H1 (cell line): ENCODE results near the gene CEP250. TPM values are rescaled to one million over a fixed set of nuclear protein-coding genes. Genes with fewer than 3 reads are reported as not detected.
"Not testable (repeated sequence)": the region's sequence is repeated elsewhere in the genome, so short reads cannot be mapped to it uniquely, and the experiment has no call there.

Experiments used
- CTCF ChIA-PET: fragments of 300-600 bp; sonication (Branson Sonifier 250); formaldehyde crosslinking; loops from one replicate; lab custom pipeline; 2021; ENCODE audit not compliant: partially characterized antibody; lab: Charles Lee
- POLR2A ChIA-PET: fragments of 300-600 bp; sonication (Branson Sonifier 250); formaldehyde crosslinking; loops from one replicate; lab custom pipeline; 2021; ENCODE audit warnings: inconsistent platforms; ENCODE audit not compliant: partially characterized antibody; lab: Charles Lee
- DNase-seq, 2 experiments: peaks; one replicate each; pipeline versions ENCODE4 v3.0.0 to v3.0.0-alpha.2; 2010 to 2022; ENCODE audit warnings: low spot score in 2 of 2, low read depth in 1 of 2, mixed read lengths in 1 of 2
- FAIRE-seq: peaks from 2 replicates; lab custom pipeline; 2011; peaks lifted over from hg19 to GRCh38; lab: Jason Lieb, UNC
- H2AFZ ChIP-seq: 2 replicates; pipeline ENCODE4 v1.8.1; 2012; ENCODE audit warnings: low read length, inconsistent platforms
- H2AK5ac ChIP-seq: 2 replicates; pipeline ENCODE4 v1.6.1; 2013; ENCODE audit warnings: low read depth, low read length
- H2BK120ac ChIP-seq: replicated peaks from 2 replicates; pipeline ENCODE3; 2013; ENCODE audit warnings: low read depth, low read length, inconsistent platforms
- H2BK12ac ChIP-seq: 2 replicates; pipeline ENCODE4 v1.6.1; 2013; ENCODE audit warnings: low read depth, low read length
- H2BK15ac ChIP-seq: 2 replicates; pipeline ENCODE4 v1.6.1; 2013; ENCODE audit warnings: low read length
- H2BK20ac ChIP-seq: 2 replicates; pipeline ENCODE4 v1.6.1; 2013; ENCODE audit warnings: low read length
- H2BK5ac ChIP-seq: 2 replicates; pipeline ENCODE4 v1.6.1; 2013; ENCODE audit warnings: low read depth, low read length
- H3K14ac ChIP-seq: 2 replicates; pipeline ENCODE4 v1.6.1; 2013; ENCODE audit warnings: inconsistent platforms; ENCODE audit not compliant: insufficient read length
- H3K18ac ChIP-seq: 2 replicates; pipeline ENCODE4 v1.6.1; 2013; ENCODE audit warnings: low read length; ENCODE audit errors: extremely low read depth
- H3K23ac ChIP-seq: 2 replicates; pipeline ENCODE4 v1.6.1; 2013; ENCODE audit warnings: inconsistent platforms; ENCODE audit not compliant: insufficient read length
- H3K23me2 ChIP-seq: 2 replicates; pipeline ENCODE4 v1.6.1; 2013; ENCODE audit warnings: low read depth, low read length
- H3K27ac ChIP-seq: 2 replicates; pipeline ENCODE4 v1.6.1; 2011; ENCODE audit warnings: low read depth, low read length, inconsistent platforms
- H3K27me3 ChIP-seq, 4 experiments: replicated peaks in 1 of 4; 1 replicate in 1 of 4; 2 replicates in 3 of 4; pipeline versions ENCODE4 v1.6.1 to v1.8.1; 2011 to 2013; ENCODE audit warnings: low read length in 3 of 4, mild to moderate bottlenecking in 3 of 4, inconsistent platforms in 2 of 4, mixed read lengths in 2 of 4, moderate library complexity in 1 of 4; ENCODE audit not compliant: control insufficient read depth in 3 of 4, insufficient read depth in 3 of 4; ENCODE audit errors: extremely low read depth in 1 of 4
- H3K36me3 ChIP-seq, 4 experiments: 2 replicates each; pipeline versions ENCODE4 v1.6.1 to v1.8.1; 2011 to 2013; ENCODE audit warnings: mild to moderate bottlenecking in 4 of 4, low read length in 3 of 4, moderate library complexity in 2 of 4, control low read depth in 1 of 4, inconsistent platforms in 1 of 4; ENCODE audit not compliant: insufficient read depth in 4 of 4, control insufficient read depth in 2 of 4
- H3K4ac ChIP-seq: replicated peaks from 2 replicates; pipeline ENCODE3; 2013; ENCODE audit warnings: low read length, low read depth, mixed read lengths, inconsistent platforms; ENCODE audit not compliant: insufficient read length
- H3K4me1 ChIP-seq, 4 experiments: replicated peaks in 1 of 4; 1 replicate in 1 of 4; 2 replicates in 3 of 4; pipeline versions ENCODE4 v1.6.1 to v1.8.1; 2011 to 2013; ENCODE audit warnings: low read length in 3 of 4, inconsistent platforms in 2 of 4, mixed read lengths in 1 of 4; ENCODE audit not compliant: insufficient read depth in 4 of 4, control insufficient read depth in 3 of 4
- H3K4me2 ChIP-seq, 2 experiments: 2 replicates each; pipeline versions ENCODE4 v1.6.1 to v1.8.1; 2011 to 2013; ENCODE audit warnings: low read depth in 2 of 2, low read length in 2 of 2, control low read depth in 1 of 2, inconsistent platforms in 1 of 2, mild to moderate bottlenecking in 1 of 2; ENCODE audit not compliant: insufficient read depth in 1 of 2
- H3K4me3 ChIP-seq, 4 experiments: fragments of 200-600, 300-600 bp in 1 of 4; sonication (generic), shearing (Covaris generic), sonication (Bioruptor Twin) in 1 of 4; 2 replicates each; pipeline versions ENCODE4 v1.5.1 to v1.8.1; 2011 to 2016; ENCODE audit warnings: low read length in 4 of 4, low read depth in 3 of 4, control low read depth in 2 of 4, inconsistent platforms in 2 of 4, mild to moderate bottlenecking in 2 of 4, mixed read lengths in 1 of 4, moderate library complexity in 1 of 4; ENCODE audit not compliant: insufficient read depth in 2 of 4; ENCODE audit errors: extremely low read depth in 1 of 4
- H3K56ac ChIP-seq: replicated peaks from 2 replicates; pipeline ENCODE3; 2013; ENCODE audit warnings: low read depth, mild to moderate bottlenecking, mixed read lengths, low read length, inconsistent platforms; ENCODE audit not compliant: insufficient read length
- H3K79me1 ChIP-seq: 2 replicates; pipeline ENCODE4 v1.6.1; 2013; ENCODE audit warnings: low read depth, low read length, control low read depth
- H3K79me2 ChIP-seq, 2 experiments: 2 replicates each; pipeline versions ENCODE4 v1.6.1 to v1.8.1; 2012 to 2013; ENCODE audit warnings: low read length in 2 of 2, mild to moderate bottlenecking in 2 of 2, inconsistent platforms in 1 of 2; ENCODE audit not compliant: insufficient read depth in 2 of 2, control insufficient read depth in 1 of 2
- H3K9ac ChIP-seq, 4 experiments: replicated peaks in 1 of 4; 1 replicate in 1 of 4; 2 replicates in 3 of 4; pipeline versions ENCODE4 v1.6.1 to v1.8.1; 2011 to 2013; ENCODE audit warnings: low read depth in 3 of 4, low read length in 3 of 4, control low read depth in 2 of 4, mild to moderate bottlenecking in 2 of 4, moderate library complexity in 2 of 4, inconsistent platforms in 1 of 4; ENCODE audit errors: extremely low read depth in 1 of 4
- H3K9me3 ChIP-seq, 2 experiments: 2 replicates each; pipeline versions ENCODE4 v1.6.1 to v1.8.1; 2012 to 2013; ENCODE audit warnings: mild to moderate bottlenecking in 2 of 2, moderate library complexity in 2 of 2, control low read depth in 1 of 2, inconsistent platforms in 1 of 2, low read depth in 1 of 2, low read length in 1 of 2, mixed read lengths in 1 of 2; ENCODE audit not compliant: insufficient read depth in 2 of 2
- H4K20me1 ChIP-seq, 2 experiments: replicated peaks in 1 of 2; 2 replicates each; pipeline versions ENCODE3 to v1.8.1; 2011 to 2013; ENCODE audit warnings: inconsistent platforms in 2 of 2, low read length in 2 of 2, mild to moderate bottlenecking in 1 of 2; ENCODE audit not compliant: insufficient read depth in 2 of 2, control insufficient read depth in 1 of 2
- H4K5ac ChIP-seq: 2 replicates; pipeline ENCODE4 v1.6.1; 2013; ENCODE audit warnings: low read length, low read depth, mixed read lengths, inconsistent platforms; ENCODE audit not compliant: insufficient read length
- H4K8ac ChIP-seq: 2 replicates; pipeline ENCODE4 v1.8.0; 2013; ENCODE audit warnings: mild to moderate bottlenecking, moderate library complexity, low read length, inconsistent platforms; ENCODE audit not compliant: insufficient read depth; ENCODE audit errors: extremely low read depth
- H4K91ac ChIP-seq: replicated peaks from 2 replicates; pipeline ENCODE3; 2013; ENCODE audit warnings: low read length, mixed read lengths, inconsistent platforms; ENCODE audit not compliant: insufficient read length
- WGBS, 2 experiments: shearing (Covaris generic) in 1 of 2; methylation state at CpG; one replicate each; pipeline versions ENCODE4 v1.1.6 to v1.1.7; 2013 to 2015; ENCODE audit warnings: low lambda C conversion rate in 2 of 2, mixed read lengths in 2 of 2, inconsistent platforms in 1 of 2, low coverage in 1 of 2, missing lambda C conversion rate in 1 of 2; ENCODE audit not compliant: insufficient replicate concordance in 2 of 2, insufficient coverage in 1 of 2, insufficient read length in 1 of 2; ENCODE audit errors: extremely low coverage in 1 of 2, missing lambda C conversion rate in 1 of 2; 5-methylcytosine and 5-hydroxymethylcytosine counted together
- polyA plus RNA-seq, 7 experiments: library from polyadenylated mRNA; depleted of rRNA in 3 of 7; stranded (reverse) in 5 of 7; unstranded in 2 of 7; fragments of >200 nt in 5 of 7; fragments of 200-250 nt in 2 of 7; gene quantifications; 1 replicate in 5 of 7; 2 replicates in 1 of 7; 4 replicates in 1 of 7; pipeline versions ENCODE4 v1.2.1 to v1.2.3, GENCODE V29; 2011 to 2013; ENCODE audit warnings: missing spikeins in 2 of 7, mixed read lengths in 2 of 7
- total RNA-seq: library from RNA; stranded (reverse); fragmentation: NEBNext Ultra II Directional; extraction: Animal tissue kit (Norgen Biotek cat#: 25700); gene quantifications from 2 replicates; pipeline ENCODE4 v1.2.1, GENCODE V29; 2021

Gene CEP250
- total and polyA plus RNA-seq, 2 of the 8 experiments (the other 6 are each of a cell fraction or from before 2014, with no cell fraction given): 2.6 to 33.7 TPM

DNA sequence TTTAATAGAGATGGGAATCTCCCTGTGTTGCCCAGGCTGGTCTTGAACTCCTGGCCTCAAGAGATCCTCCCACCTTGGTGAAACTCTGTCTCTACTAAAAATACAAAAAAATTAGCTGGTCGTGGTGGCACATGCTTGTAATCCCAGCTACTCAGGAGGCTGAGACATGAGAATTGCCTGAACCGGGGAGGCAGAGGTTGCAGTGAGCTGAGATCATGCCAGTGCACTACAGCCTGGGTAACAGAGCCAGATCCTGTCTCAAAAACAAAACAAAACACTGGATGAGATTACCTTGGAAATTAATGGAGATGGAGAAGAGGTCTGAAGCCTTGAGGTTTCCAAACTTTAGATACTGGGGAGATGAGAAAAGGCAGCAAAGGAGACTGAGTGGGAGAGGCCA lies 2.1 kb downstream of the CEP250 start:
- H4K5ac ChIP-seq, H3K18ac ChIP-seq, H2AK5ac ChIP-seq, H3K79me1 ChIP-seq, H3K4me2 ChIP-seq, H3K9ac ChIP-seq, H3K4me1 ChIP-seq, H4K20me1 ChIP-seq, H2AFZ ChIP-seq, H3K23ac ChIP-seq, H3K23me2 ChIP-seq, FAIRE-seq, H2BK12ac ChIP-seq, H2BK20ac ChIP-seq, H2BK5ac ChIP-seq, H4K91ac ChIP-seq, H3K56ac ChIP-seq, H3K27me3 ChIP-seq, H3K4ac ChIP-seq, H3K4me3 ChIP-seq, H4K8ac ChIP-seq, H3K27ac ChIP-seq, H3K14ac ChIP-seq, H2BK15ac ChIP-seq, H2BK120ac ChIP-seq, H3K9me3 ChIP-seq, DNase-seq: not testable (repeated sequence)
- POLR2A ChIA-PET: interaction anchor here (0.6 to 5.7 kb wide), 6 partner anchors 9 to 285 kb away, joined by 3 to 98 read pairs (median 4); partner anchors contain the start of genes GDF5 and RBM39
- WGBS, 2 experiments: 82% methylated on average over 2 of the region's 2 CpGs; no CpG with 5 or more reads in 1 of the 2 experiments
- CTCF ChIA-PET: interaction anchor here (1.2 to 2.6 kb wide), 4 partner anchors 8 to 18 kb away, joined by 3 to 15 read pairs (median 6); no protein-coding TSS in a partner anchor
- Histone ChIP-seq H3K79me2 (peaks cover 0 to 17% of the 10 kb centered on the region in 2 experiments; a peak in 2 of 4 replicates), H3K36me3 (peaks cover 3 to 24% (median 17%) of the 10 kb centered on the region in 4 experiments; a peak in 5 of 8 replicates)
